Globus pallidus (tissue), 1 donor: ENCODE data around the gene BCO2.
A peak's percentile ranks its signal among the peaks of the same experiment; 100 is the strongest.
"Not testable (repeated sequence)": the region's sequence is repeated elsewhere in the genome, so short reads cannot be mapped to it uniquely, and the experiment has no call there.

ENCODE experiments used
- DNase-seq: peaks from one replicate; pipeline ENCODE4 v3.0.0-alpha.2; 2015; ENCODE audit warnings: low spot score

Gene BCO2, protein sequence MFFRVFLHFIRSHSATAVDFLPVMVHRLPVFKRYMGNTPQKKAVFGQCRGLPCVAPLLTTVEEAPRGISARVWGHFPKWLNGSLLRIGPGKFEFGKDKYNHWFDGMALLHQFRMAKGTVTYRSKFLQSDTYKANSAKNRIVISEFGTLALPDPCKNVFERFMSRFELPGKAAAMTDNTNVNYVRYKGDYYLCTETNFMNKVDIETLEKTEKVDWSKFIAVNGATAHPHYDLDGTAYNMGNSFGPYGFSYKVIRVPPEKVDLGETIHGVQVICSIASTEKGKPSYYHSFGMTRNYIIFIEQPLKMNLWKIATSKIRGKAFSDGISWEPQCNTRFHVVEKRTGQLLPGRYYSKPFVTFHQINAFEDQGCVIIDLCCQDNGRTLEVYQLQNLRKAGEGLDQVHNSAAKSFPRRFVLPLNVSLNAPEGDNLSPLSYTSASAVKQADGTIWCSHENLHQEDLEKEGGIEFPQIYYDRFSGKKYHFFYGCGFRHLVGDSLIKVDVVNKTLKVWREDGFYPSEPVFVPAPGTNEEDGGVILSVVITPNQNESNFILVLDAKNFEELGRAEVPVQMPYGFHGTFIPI

DNA sequence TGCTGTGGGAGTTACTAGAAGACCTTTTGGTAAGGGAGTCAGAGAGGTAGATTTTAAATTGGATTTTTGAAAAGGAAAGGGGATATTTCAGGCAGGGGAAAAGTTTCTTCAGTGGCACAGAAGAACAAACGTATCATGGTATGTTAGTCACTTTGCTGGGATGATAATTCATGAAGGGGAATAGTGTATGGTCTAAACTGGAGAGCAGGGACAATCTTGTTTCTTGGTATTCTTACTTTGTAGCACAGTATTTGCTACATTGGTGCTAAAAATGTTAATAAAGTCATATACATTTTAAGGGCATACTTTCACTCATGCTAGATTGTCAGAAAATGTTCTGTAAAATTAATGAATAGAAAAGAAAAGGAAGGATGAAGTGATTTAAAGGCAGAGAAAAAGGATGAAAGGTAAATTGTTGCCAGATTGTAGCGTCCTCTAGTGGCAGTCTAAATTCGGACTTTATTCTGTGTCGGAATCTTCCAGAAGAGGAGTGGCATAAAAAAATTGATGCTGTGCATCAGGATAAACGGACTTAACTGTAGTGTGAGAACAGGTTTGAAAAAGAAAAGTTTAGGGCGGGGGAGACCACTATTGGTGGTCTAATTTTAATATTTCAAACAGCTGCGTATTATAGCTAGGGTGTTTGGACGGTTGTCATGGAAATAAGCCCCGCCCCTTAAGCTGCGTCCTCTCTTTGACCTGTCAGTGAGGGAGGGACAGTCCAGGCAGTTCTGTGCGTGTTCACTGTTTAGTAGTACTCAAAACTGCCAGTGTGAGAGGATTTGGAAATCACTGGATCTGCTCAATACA, at the start of gene BCO2:
Gene BCO2 (plus strand): TSS at position 724 of the 810 bp plus-strand sequence. CDS start 90 bp downstream, outside the sequence.
- peak; percentile 92 for DNase-seq

DNA sequence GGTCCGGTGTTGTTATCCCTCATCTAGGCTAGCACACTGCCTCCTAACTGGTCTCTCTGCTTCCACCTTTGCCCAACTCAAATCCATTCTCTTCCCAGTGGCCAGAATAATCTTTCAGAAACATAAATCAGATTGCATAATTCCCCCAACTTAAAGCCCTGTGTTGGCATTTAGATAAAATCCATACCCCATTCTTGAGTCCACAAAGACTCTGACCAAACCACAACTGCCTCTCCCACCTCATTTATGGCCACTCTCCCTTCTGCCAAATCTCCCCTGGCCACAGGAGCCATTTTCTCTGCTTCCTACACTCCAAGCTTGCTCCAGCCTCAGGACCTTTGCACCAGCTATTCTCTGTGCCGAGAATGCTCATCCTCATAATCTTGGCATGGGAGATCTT, 48.3 kb upstream of the BCO2 start:
- DNase-seq = no peak

DNA sequence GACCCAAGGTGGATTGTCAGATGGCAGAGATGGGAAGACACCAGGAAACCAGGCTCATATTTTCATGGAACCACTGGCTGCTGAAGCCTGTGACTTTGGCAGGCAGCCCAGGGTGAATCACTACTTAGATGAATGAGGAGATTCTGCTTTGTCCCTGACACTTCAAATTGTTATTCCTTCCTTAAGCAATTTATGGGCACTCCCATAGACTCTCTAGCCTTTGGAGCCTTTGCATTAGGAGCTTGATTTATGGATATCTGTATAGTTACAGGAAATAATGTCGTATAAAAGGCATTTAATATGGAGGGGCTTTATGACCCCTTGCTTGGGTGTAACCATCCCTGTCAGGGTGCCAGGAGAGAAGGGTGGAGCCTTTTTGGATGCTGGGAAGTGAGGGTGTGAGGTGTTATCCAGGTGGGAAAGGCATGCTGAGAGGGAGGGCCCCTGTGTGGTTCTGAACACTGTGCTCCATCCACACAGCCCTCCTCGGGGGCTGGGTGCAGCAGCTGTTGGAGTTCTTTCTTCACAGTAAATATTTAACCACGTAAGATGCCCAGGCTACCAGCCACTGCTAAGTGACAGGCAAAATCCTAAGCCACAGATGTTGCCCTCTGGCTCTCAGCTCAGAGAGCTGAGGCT, 46.7 kb upstream of the BCO2 start:
- DNase-seq = peak; percentile 61

DNA sequence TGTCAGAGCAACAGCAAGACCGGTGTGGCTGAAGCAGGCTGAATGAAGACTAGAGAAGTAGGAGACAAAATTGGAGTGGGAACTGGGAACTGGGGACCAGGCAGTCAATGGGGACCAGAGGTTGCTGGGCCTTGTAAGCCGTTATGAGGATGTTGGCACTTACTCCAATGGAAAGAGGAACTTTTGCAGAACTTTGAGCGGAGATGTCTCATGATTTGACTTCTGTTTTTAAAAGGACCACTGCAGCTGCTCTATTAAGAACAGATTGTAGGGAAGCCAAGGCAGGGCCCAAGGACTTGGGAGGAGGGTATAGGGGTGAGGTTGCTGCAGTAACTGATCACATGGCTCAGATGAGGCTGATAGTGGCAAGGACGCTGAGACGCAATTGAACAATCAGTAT, 45.7 kb upstream of the BCO2 start:
- DNase-seq = peak; percentile 70

DNA sequence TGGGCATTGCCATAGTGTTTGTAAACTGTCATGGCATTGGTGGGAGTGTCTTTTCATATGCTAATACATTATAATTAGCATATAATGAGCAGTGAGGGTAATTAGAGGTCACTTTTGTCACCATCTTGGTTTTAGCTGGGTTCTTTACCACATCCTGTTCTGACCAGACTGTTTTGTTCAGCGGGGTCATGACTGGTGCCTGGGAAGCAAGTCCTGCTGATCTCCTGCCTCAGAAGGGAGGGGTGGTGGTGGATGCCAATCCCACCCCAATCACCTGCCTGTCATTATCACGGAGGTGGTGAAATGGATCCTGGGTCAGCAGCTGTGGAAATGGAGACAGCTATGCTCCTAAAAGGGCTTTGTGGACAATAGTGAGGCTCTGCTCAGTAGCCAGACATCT, 42.6 kb upstream of the BCO2 start:
- DNase-seq = no peak

DNA sequence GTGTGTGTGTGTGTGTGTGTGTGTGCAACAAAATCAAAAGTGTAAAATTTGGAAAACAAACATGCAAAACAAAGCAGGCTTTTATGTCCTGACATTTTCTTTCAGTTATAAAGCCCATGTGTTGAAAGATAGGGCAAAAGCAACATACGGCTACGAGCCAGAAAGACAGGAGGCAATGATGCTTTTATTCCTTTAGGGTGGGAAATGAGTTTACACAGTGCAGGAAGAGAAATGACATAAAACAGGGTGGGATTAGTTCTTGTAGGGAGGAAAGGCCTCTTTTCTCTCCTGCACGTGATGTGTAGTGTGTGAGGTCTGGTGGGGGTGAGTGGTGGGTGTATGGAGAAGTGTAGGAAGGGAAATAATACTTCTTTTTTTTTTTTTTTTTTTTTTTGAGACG, 40.8 kb upstream of the BCO2 start:
- DNase-seq = no peak

DNA sequence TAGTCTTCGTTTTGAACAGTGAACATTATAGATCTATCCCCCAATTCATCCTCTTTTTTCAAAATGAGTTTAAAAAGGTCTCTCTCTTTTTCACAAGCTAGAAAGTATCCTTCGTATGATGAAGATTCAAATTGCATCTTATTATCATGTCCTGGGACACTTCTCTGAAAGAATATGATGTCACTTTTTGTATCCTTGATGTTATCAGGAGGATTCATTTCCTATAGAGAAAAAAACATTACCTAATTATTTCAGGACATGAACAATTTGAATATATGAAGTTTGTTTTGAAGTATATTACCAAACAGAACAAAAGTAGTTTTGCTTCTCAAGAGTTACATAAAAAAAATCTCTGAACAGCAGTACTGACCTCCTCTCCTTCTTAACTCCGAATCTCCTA, 31.7 kb upstream of the BCO2 start:
- no peak for DNase-seq

DNA sequence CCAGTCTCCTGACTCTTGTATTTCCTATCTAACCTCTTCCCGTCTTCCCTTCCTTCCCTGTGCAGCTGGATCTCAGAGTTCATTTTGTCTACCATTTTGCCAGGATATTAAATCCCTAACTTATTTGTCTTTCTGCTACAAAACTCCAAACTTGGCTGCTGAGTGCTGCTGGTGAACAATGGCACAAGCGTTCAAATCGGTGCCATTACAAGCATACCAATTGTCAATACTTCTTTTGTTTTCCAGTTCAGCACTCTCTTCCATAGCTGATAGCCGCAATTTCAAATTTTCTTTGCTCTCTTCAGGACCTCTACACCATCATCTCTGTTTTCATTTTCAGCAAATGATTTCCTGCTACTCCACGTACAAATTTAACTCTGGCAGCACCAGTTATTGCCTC, 24.8 kb upstream of the BCO2 start:
- DNase-seq = peak; percentile 82

DNA sequence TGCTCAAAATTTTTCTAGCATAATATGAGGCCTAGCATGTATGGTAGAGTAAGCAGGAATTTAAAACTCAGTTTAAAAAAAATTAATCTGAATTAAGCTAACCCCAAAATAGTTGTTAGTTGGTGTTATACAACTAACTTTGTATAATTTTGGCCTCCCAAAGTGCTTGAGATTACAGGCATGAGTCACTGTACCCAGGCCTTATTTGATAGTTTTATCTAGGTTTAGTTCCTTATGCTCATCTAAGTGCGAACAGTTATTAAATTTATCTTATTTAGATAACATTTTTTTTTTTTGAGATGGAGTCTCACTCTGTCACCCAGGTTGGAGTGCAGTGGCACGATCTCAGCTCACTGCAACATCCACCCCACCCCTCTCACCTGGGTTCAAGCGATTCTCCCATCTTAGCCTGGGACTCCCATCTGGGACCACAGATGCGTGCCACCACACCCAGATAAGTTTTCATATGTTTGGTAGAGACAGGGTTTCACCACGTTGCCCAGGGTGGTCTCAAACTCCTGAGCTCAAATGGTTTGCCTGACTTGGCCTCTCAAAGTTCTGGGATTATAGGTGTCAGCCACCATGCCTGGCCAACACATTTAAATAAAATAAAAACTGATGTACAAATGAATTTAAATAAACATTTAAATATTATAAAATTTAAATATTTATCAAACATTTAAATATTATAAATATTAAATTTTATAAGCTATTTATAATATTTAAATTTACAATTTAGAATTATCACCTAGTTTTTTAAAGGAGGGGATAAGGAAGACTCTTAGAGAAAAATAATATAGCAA, 19.0 kb upstream of the BCO2 start:
- DNase-seq = no peak

DNA sequence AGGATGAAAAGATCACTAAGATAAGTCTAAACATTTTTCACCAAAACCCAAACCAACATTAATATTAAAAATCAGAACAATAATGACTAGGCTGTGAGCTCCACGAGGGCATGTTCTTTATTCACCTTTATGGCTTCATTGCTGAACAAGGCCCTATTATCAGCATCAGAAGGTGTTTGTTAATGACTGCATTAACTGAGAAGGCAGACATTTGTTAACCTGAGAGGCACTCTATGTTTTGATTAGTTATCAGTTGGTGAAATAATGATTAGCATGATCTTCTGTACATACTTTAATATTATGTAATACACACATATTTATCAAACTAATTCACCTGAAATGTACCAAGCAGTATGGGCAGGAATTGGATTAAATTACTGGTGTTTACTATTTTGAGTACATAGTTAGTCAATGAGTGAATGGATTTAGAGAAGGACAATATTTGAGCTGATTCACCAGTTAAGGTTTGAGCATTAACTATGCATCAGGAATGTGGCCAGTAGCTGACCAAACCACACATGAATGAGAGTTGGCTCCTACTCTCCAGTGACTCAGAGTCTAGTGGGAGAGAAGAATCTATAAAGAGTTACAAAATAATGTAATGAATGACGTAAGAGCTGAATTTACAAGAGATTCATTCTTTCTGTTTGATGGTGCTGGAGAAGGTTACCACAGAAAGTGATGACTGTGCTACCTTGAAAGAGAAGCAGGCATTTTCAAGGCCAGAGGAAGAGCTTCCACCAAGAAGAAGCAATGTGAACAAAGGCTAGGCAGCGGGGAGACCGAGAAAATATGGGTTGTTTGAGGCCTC, 18.2 kb upstream of the BCO2 start:
- DNase-seq = no peak

DNA sequence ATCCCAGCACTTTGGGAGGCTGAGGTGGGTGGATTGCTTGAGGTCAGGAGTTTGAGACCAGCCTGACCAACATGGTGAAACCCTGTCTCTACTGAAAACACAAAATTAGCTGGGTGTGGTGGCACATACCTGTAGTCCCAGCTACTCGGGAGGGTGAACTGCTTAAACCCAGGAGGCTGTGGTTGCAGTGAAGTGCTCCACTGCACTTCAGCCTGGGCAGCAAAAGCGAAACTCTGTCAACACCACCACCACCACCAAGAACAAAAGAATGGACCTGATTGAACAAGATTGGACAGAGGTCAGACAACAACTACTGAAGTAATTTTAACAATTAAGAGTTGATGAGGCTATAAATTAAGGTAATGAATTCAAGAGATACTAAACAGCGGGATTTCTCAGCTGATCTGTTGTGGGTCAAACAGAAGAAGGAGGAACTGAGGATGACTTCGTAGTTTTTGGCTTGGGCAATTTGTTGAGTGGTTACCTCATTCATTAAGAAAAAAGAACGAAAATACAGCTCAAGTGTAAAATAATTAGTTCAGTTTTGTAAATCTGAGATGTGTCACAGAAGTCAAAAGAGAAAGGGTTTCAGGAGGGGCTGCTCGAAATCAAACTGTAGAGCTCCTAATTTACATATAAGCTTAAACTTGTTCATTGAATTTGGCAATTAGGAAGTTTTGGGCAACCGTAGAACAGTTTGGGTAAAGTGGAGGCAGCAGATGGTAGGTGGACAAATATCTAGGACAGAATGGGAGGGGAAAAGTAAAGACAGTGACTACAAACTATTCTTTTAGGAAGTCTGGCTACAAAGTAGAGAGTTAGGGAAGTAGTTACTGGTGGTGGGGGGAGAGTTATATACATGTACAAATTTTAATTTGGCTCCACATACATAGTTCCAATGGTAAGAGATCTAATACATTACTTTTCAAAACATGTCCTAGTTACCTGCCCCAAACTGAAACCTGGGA, 15.9 kb upstream of the BCO2 start:
- DNase-seq = no peak

DNA sequence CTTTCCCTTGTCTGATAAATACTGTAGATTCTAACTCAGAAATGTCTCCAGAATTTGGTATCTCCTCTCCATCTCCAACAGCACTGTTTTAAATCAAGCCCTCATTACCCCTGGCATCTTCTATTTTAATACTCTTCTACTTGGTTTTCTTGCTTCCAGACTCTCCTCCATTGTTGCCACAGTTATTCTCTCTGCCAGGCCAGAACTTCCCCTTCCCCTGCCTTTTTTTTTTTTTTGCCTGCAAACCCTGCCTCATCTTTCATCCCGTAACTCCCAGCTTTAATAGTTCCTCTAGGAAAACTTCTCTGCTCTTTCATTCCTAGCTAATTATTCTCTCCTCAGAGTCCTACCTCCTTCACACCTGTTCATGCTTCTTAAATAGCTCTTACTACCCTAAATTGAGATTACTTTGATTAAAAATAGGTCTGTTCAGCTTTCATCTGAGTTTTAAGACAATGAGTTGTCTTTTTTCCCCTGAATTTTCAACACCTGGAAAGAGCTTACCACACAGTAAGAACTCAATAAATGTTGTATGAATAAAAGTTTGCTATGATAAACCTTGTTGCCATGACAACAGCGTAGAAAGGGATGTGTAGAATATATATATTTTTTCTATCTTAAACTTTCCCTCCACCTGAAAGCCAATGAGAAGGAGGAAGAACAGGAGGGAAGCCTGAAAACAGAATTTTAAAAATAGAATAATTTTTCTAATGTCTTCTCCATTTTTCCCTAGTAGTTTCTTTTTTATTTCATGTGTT, 15.0 kb upstream of the BCO2 start:
- DNase-seq = no peak

DNA sequence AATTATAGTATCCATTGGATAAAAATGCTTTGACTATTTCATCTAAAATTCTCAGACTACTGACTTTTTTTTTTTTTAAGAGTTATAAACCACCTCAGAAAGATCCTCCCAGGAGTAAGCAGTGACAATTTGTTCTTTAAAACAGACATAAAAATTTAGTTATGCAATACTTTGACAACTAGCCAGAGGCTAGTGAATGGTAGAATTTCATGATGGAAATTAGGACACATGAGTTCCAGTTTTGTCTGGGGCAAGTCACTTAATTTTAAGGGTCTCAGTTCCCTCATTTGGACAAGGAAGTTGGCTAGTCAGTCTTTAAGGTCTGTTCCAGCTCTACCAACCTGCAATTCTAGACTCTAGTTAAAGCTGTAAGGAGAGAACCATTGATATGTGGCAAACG, 14.3 kb upstream of the BCO2 start:
- no peak for DNase-seq

DNA sequence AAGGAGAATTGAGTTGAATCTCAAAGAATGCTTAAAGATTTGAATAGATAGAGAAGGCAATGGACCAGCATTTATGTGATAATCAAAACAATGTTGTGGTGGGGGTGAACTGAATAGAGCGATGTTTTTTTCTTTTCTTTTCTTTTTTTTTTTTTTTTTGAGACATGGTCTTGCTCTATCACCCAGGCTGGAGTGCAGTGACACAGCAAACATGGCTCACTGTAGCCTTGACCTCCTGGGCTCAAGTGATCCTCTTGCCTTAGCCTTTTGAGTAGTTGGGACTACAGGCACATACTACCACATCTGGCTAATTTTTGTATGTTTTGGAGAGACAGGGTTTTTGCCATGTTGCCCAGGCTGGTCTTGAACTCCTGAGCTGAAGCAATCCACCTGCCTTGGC, 13.1 kb upstream of the BCO2 start:
- DNase-seq = not testable (repeated sequence)

DNA sequence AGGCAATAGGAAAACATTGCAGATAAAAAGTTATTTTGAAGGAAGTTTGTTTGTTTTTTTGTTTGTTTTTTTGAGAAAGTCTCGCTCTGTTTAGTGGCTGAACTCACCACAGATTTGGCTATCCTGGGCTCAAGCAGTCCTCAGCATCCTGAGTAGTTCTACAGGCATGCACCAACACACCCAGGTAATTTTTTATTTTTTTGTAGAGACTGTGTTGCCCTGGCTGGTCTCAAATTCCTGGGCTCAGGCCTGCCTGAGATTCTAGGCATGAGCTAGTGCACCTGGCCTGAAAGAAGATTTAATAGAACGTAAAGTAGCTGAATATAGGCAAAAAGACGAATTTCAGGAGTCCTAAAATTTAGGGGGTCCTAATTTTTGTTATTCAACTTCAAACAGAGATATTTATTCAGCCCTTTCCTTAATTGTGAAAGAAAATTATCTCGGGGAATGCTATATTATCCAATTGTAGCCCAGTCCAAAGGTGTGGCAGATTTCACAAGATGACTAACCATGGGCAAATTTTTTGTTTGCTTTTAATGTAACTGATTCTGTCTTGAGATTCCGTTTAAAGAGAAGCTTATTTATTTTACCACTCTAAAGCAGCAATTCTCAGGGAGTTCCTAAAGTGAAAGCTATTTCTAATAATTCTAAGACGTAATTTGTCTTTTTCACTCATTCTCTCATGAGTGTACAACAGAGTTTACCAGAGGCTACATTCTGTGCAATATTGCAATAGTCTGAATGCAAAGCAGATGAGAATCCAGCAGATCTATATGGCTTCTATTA, 12.4 kb upstream of the BCO2 start:
- DNase-seq = no peak

DNA sequence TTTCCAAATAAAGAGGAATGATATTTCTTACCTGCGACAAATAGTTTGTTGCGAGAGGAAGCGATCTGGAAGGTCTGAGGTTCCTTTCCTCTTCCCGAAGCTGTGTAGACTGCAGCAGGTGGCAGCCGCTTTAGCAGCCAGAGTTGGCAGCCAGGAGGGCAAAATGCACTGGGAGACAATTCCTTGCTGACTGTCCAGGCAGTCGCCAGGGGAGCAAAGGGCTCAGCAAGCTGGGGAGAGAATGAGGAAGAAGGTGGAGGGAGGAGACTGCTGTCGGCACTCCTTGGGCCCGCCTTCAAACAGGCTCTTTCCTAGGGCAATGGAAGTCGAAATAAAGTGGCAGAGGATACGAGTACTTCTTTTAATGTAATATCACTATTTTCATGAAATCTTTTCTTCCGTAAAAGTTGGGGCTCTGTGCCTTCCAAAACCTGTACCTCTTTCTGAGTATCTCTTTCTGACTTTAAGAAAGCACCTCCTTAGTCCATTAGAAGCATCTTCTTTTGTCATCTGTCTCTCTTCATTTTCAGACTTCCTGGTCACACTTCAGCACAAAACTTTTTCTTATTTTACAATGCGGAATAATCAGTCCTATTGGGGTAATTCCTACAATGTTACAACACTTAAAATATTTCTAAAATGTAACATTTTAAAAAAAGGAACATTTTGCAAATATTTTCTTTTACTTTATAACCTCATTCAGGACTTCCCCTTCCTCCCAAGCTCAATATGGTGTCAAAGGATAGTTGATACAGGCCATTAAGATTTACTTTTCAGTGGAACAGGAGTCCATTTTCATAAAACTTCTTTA, 11.2 kb upstream of the BCO2 start, which contains the start of gene IL18:
Gene IL18 (minus strand): TSS at position 220 of the 811 bp plus-strand sequence. CDS start 9,041 bp downstream, outside the sequence.
- DNase-seq = peak; percentile 37

DNA sequence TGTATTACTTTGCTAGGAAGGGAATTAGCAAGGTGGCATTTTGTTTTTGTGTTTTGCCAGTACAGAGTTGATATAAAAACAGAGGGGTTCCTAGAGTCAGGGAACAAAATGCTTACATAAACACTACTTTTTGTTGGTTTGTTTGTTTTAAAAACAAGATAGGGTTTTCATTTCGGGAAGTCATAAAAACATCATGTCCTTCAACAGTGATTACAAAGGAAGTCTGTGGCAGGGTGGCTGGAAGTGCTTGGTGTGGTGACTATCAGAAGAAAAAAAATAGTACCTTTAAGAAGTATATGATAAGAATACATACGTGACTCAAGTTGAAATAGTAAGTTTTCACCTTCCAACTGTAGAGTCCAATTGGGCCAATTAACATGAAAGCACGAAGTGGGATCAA, 10.3 kb upstream of the BCO2 start:
- DNase-seq = no peak
